HG03175 (cell line): Measurements from ENCODE around the gene TBC1D25.

ENCODE experiments used
- ATAC-seq: cut with Tn5 transposase; IDR thresholded peaks from one replicate; pipeline ENCODE4 v1.9.1; 2021; ENCODE audit warnings: mild to moderate bottlenecking, moderate library complexity; ENCODE audit not compliant: unreplicated experiment

Gene TBC1D25, protein sequence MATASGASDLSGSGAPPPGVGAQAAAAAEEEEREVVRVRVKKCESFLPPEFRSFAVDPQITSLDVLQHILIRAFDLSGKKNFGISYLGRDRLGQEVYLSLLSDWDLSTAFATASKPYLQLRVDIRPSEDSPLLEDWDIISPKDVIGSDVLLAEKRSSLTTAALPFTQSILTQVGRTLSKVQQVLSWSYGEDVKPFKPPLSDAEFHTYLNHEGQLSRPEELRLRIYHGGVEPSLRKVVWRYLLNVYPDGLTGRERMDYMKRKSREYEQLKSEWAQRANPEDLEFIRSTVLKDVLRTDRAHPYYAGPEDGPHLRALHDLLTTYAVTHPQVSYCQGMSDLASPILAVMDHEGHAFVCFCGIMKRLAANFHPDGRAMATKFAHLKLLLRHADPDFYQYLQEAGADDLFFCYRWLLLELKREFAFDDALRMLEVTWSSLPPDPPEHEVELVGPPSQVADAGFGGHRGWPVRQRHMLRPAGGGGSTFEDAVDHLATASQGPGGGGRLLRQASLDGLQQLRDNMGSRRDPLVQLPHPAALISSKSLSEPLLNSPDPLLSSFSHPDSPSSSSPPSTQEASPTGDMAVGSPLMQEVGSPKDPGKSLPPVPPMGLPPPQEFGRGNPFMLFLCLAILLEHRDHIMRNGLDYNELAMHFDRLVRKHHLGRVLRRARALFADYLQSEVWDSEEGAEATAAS

DNA sequence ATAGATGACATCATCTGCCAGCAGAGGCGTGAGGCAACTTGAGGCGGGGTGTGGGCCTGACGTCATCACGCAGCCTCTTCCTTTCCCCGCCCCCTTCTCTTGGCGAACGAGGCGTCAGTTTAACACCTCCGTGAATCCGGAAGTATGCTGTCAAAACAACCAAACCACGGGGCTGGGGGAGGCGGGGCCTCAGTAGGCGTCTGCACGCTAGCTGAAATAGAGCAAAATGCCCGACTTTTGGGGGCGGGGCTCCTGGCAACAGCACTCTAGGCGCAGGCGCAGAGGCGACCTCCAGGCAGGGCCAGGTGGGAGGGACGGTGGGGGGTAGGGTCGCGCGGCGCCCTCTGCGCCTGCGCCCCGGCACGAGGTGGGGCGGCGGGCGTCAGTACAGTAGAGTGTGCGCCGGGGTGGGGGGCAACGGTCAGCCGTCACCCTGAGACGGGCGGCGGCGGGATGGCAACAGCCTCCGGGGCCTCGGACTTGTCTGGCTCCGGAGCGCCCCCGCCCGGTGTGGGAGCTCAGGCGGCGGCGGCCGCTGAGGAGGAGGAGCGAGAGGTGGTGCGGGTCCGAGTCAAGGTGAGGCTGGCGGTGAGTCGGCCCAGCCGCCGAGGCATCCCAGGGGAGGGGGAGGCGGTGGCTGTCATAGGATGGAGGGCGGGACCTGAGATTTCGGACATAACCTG lies at the start of gene TBC1D25:
TBC1D25 (plus strand) TSS at position 370 of the 683 bp plus-strand sequence; CDS start at position 454, 84 bp downstream.
- peak; percentile 79 for ATAC-seq

DNA sequence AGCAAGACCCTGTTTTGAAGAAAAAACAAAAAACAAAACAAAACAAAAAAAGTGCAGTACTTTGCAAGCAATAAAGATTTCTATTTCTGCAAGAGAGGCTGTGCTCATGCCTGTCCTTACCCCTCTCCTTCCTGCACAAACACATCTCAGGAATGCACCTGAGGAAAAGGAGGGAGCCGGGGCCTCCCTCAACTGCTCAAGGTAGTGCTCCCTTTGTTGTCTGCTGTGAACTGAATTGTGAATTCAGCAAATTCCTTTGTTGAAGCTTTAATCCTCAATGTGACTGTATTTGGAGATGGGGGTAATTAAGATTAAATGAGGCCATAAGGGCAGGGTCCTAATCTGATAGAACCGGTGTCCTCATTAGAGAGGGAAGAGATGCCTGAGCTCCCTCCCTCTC lies 49.6 kb upstream of the TBC1D25 start:
- ATAC-seq, result no peak

DNA sequence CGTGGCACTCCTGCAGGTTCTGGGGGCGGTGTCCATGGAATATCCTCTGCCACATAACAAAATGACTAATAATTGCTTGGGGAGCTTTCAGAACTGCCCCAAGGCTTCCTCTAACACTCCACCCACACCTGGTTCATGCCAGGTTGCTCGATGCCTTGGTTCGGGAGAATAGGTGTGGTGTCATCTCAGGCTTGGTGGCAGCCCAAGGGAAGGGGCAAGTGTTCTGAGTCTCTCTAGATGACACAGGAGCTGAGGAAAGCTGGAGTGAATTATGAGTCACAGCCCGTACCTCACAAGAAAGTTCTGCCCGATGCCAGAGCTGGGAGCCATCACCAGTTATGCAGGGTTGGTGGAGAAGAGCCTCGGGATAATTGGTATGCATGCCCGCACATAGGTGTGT lies 48.9 kb upstream of the TBC1D25 start:
- no peak for ATAC-seq

DNA sequence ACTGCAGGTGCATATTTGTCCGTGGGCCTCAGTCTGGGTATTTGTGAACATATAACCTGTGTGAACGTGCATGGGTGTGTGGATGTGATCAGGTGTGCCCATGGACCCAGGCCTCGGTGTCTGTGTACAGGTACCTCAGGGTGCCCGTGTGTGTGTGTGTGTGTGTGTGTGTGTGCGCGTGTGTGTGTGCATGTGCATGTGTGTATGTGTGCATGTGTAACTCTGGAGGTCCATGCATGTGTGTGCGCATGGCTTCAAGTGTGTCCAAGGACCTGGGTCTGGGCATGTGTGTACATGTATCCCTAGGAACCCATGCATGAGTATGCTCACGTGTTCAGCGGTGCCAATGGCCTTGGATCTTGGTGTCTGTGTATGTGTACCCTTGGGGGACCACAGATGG lies 47.7 kb upstream of the TBC1D25 start:
- ATAC-seq, result no peak

DNA sequence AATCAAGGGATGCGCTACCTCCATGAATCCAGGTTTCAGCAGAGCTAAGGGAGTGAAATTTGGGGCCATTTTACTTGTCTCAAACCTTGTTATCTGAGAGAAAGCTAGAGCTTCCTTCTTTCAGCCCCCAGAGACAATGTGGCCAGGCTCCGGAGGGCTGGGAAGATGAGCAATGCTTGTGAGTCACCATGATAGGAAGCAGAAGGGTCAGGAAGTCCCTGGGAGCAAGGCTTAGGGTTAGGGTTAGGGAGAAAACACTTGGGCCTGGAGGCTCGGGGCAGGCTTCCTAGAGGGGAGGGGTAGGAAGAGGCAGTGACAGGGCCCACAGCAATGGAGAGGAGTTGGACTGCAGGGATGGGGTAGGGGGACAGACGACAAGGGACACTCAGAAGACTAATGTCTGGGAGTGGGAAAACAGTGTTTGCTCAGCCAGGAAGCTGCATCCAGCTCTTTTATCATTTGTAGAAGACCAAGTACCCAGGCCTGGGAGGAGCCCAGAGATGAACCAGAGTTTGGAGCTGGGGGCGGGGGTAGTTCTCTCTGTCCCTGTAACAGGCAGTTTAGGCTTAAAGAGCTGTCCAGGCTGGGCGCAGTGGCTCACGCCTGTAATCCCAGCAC lies 47.1 kb upstream of the TBC1D25 start:
- ATAC-seq, result no peak

DNA sequence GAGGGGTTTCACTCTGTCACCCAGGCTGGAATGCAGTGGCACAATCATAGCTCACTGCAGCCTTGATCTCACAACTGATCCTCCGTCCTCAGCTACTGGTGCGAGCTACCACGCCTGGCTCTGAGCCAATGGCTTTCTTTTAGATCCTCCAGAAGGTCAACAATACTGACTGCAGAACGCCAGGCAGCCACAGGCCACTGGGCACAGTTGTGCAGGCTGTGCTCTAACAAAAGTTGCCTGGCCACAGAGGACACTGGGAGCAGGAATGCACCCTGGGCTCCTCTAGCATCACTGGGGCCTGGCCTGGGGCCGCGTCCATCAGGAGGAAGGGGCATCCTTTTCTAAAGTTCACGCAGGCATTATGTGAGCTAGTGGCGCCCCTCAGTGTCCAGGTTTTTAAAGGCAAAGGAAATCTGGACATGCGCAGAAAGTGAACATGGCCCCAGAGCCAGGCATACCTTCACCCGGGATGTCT lies 45.6 kb upstream of the TBC1D25 start:
- ATAC-seq, result no peak

DNA sequence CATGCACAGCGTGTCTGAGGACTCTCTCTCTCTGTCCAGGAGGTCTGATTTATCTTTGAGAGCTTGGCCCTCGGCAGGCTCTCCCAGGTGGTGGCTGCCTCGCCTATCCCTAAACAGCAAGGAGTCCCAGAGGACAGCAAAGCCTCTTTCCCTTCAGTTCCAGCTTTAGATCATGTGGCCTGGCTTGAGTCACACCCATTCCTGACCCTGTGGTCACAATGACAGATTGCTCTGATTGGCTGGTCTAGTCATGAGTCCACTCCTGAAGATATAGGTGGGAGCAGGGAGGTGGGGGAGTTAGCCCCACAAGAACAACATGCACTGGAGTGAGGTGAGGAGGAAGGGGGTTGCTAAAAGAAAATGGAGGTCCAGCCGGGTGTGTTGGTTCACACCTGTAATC lies 42.9 kb upstream of the TBC1D25 start:
- ATAC-seq, result no peak

DNA sequence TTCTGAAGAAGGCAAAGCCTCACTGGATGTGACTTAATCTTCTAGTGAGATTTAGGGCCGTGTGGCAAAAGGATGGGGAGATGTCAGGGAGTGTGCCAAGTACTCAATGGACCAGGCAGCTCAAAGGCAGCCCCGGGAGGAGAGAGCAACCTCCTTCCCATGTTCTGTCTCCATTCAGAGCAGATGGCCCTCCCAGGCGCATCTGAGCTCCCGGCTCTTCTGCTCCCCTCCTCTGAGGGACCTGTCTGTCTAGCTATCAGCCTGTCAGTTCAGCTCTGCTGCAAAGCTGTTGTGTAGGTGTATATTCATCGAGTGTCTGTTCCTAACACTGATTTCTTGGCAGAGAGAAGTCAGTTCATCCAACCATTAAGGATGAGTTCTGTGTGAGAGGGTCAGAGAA lies 41.6 kb upstream of the TBC1D25 start:
- no peak for ATAC-seq

DNA sequence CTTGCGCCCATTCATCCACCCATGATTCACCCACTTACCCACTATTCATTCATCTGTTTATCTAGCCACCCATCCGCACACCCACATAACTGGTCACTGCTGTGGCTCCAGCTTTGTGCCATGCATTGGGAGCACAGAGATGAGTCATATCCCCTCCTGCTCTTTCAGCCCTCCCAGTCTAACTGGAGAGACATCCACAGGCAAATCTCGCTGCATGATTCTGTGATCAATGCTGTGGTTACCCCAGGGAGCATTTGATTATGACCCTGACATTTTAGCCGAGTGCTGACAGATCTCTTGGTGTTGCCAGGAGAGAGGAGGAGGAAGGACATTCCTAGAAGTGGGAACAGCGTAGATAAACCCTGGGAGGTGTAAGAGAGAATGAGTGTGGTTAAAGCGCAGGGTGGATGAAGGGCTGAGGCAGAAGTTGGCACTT lies 41.1 kb upstream of the TBC1D25 start:
- no peak for ATAC-seq

DNA sequence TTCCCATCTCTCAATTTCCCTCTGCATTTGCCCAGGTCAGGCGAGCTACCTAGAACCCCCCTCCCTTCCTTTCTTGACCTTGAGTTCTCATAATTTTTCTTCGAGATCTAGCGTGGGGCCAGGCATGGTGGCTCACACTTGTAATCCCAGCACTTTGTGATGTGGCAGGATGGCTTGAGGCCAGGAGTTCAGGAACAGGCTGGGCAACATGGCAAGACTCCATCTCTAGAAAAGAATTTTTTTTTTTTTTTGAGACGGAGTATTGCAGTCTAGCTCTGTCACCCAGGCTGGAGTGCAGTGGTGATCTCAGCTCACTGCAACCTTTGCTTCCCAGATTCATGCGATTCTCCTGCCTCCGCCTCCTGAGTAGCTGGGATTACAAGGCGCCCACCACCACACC lies 35.3 kb upstream of the TBC1D25 start:
- no peak for ATAC-seq

DNA sequence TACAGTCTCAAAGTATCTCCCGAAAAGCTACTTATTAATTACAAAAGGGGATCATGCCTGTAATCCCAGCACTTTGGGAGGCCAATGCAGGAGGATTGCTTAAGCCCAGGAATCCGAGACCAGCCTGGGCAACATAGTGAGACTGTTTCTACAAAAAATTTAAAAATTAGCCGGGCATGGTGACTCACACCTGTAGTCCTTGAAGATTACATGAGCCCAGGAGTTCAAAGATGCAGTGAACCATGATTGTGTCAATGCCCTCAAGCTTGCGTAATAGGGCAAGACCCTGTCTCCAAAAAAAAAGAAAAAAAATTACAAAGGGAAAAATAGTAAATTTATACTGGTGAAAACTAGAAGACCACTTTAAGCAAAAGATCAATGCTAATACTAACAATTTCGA lies 34.0 kb upstream of the TBC1D25 start:
- no peak for ATAC-seq

DNA sequence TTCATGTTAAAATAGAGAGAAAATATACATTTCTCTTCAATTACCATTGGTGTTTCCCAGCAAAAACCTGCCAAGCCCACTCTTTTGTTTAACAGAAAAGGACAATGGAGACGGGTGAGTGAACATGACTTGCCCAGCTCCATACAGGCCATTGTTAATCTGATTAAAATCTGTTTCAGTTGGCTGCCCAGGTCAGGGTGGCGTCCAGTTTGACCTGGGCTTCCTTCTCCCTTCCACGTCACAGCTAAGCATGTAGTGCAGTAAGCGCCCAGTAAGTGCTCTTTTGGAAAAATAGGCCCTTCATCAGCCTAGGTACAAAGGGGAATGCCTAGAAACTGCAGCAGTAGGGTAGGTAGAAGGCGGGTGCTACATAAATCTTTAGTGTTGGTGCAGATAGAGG lies 32.3 kb upstream of the TBC1D25 start:
- ATAC-seq, result no peak

DNA sequence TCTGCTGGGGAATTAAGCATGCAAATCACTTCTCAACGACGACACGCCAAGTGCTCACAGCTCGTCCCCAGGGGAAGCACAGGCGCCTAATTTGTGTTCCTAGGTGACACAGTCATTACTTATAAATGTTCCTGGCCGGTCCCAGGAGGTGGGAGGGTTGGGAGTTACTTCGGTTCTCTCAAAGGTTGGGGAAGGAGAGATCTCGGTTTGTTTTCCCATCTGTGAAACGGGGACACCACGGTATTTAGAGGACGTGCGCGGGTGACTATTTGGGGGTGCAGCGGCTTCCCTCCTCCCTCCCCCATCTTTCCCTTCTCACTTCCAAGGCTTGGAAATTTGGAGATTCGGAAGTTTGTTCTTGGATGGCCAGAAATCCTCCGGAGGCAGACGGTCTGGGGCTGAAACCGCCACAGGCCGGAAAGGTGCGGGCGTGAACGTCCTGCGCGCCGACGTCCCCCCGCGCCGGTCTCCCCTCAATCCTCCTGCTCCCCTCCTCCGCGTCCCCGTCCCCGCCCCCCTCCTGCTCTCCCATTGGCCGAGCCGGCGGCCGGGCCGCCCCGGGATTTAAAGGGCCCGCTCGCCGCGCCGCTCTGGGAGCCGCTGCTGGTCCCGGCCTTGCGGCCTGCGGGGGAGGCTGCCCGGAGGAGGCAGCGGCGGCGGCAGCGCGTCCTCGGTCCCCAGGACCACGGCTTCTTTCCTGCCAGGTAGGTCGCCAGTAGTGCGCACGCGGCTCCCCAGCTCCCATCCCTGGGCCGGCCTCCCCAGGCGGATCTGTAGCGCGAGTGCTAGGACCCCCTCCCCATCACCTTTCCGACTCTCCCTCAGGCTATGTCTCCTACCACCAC lies 30.9 kb upstream of the TBC1D25 start, which contains the start of gene PORCN:
PORCN (plus strand) TSS at position 593 of the 845 bp plus-strand sequence. CDS start 829 bp downstream, outside the sequence.
- ATAC-seq, result peak; percentile 81

DNA sequence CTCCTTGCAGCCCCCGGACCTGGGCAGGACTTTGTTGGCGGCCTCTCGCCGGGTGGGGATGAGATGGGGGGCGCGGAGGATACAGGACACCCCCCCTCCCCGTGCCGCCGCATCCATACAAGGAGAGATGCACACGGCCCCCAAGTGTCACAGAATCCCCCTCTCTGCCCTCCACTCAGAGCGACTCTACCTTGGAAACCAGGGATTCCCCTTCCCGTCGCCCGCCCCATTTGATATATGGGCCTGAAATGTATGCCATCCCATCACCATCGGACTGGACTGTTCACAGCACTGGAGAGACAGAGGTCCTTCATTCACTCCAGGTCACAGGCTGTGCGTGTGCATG lies 30.3 kb upstream of the TBC1D25 start:
- peak; percentile 19 for ATAC-seq

DNA sequence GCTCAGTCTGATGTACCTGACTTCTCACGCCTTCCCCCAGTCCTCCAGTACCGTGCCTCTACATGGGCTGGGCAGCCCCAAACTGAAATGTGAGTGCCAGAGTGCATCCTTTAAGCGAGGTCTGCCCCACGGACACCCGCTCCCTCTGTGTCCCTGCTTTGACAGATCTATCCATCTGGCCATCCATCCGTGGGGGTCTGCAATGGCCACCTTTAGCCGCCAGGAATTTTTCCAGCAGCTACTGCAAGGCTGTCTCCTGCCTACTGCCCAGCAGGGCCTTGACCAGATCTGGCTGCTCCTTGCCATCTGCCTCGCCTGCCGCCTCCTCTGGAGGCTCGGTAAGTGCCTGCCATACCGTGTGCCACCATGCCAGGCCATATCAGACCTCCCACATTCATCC lies 29.9 kb upstream of the TBC1D25 start:
- no peak for ATAC-seq

DNA sequence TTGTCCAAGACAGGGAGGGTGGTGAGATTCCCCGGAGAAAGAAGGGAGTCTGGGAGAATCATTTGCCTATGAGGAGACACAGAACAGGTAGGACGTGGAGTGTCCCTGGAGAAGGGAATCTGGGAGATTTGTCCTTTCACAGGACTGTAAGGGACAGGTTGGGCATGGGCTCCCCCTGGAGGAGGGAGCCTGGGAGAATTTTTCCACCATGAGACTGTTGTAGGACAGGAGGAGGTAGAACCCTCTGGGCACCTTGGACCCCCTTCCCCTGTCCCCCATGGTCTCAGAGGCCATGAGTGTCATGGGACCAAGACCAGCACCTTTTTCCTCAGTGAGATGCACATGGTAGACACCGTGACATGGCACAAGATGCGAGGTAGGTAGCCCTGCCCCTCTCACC lies 28.0 kb upstream of the TBC1D25 start:
- no peak for ATAC-seq

DNA sequence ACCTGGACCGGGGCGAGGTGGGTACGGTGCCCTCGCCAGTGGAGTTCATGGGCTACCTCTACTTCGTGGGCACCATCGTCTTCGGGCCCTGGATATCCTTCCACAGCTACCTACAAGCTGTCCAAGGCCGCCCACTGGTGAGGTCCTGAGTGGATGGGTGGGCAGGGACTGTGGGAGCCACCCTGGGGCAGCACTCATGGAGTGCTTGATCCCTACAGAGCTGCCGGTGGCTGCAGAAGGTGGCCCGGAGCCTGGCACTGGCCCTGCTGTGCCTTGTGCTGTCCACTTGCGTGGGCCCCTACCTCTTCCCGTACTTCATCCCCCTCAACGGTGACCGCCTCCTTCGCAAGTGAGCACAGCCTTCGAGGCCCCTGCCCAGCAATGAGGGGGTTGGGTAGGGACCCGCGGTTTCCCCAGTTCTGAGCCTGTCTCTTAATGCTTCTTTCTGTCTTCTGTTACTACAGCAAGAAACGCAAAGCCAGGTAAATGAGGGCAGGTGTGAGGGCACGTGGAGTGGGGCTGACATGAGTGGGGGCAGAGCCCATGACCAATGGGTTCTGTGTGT lies 27.1 kb upstream of the TBC1D25 start:
- ATAC-seq, result no peak

DNA sequence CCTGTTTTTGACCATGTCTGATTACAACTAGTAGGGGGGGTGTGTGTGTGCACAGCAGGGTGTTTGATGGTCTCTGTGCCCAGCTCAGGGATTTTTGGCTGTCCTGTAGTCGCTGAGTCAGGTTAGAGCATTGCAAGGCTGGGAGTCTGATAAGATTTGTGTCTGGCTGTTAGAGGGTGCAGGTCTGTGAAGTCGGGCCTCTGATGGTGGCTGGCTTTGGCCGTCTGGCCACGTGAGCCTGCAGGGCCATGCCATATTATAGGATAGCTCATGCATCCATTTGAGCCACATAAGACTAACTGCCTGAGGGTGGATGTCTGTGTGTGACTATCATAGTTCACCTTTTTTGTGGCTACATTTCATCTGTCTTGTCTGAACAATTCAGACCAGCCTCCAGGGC lies 25.8 kb upstream of the TBC1D25 start:
- no peak for ATAC-seq

DNA sequence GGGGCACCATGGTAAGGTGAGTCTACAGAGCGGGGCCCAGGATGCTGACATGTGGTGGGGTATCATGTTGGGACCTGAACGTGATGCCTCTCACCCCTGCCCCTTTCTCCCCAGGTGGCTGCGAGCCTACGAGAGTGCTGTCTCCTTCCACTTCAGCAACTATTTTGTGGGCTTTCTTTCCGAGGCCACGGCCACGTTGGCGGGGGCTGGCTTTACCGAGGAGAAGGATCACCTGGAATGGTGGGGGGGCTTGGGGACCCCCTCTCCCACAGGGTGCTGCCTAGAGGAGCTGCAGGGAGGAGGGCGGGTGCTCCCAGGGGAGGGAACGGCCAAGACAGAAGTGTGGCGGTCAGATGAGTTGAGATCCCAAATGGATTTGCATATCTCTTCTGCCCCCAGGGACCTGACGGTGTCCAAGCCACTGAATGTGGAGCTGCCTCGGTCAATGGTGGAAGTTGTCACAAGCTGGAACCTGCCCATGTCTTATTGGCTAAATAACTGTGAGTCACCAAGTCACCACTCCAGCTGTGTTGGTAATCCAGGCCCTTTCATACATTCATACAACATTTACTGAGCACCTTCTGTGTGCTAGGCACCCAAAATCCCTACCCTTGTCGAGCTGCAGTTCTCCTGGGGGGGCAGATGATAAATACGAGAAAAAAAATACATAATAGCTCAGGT lies 25.2 kb upstream of the TBC1D25 start:
- no peak for ATAC-seq
